Left kidney (tissue), 2 donors: Measurements from ENCODE around the gene RBPMS2. TPM values are rescaled to one million over a fixed set of nuclear protein-coding genes. Genes with fewer than 3 reads are reported as not detected.
A peak's percentile ranks its signal among the peaks of the same experiment; 100 is the strongest.

ENCODE experiments used
- DNase-seq: peaks from one replicate; pipeline ENCODE4 v3.0.0-alpha.2; 2013
- polyA plus RNA-seq: library from polyadenylated mRNA; unstranded; fragments of 120-200 nt; gene quantifications from one replicate; pipeline ENCODE4 v1.2.1, GENCODE V29; 2013; ENCODE audit not compliant: insufficient read length

RBPMS2 gene
- polyA plus RNA-seq, 1 donor = 12.6 TPM

GRCh38 chr15:64791401-64791800, 16.0 kb upstream of the RBPMS2 start:
- no peak for DNase-seq

- no peak for DNase-seq
Measured at GRCh38 chr15:64783796-64784195, 8.4 kb upstream of the RBPMS2 start.

GRCh38 chr15:64782751-64783150, 7.4 kb upstream of the RBPMS2 start:
- no peak for DNase-seq

GRCh38 chr15:64781299-64781698, 5.9 kb upstream of the RBPMS2 start:
- DNase-seq = no peak

GRCh38 chr15:64780600-64781156, 5.3 kb upstream of the RBPMS2 start:
- DNase-seq = no peak

GRCh38 chr15:64779630-64780029, 4.2 kb upstream of the RBPMS2 start:
- DNase-seq = no peak

GRCh38 chr15:64779024-64779423, 3.6 kb upstream of the RBPMS2 start:
- DNase-seq = no peak

GRCh38 chr15:64776402-64776786, 1.0 kb upstream of the RBPMS2 start:
- no peak for DNase-seq

GRCh38 chr15:64774629-64775493, 528 bp downstream of the RBPMS2 start:
- peak; percentile 31 for DNase-seq

- no peak for DNase-seq
Measured at GRCh38 chr15:64774037-64774628, 1.3 kb downstream of the RBPMS2 start.

GRCh38 chr15:64773606-64774005, 1.8 kb downstream of the RBPMS2 start:
- no peak for DNase-seq

- no peak for DNase-seq
Measured at GRCh38 chr15:64772964-64773363, 2.4 kb downstream of the RBPMS2 start.

- no peak for DNase-seq
Measured at GRCh38 chr15:64772488-64772887, 2.9 kb downstream of the RBPMS2 start.

- no peak for DNase-seq
Measured at GRCh38 chr15:64770626-64771025, 4.8 kb downstream of the RBPMS2 start.

GRCh38 chr15:64767203-64767602, 8.2 kb downstream of the RBPMS2 start:
- no peak for DNase-seq

GRCh38 chr15:64766058-64766457, 9.3 kb downstream of the RBPMS2 start:
- DNase-seq = no peak

- DNase-seq = no peak
Measured at GRCh38 chr15:64763874-64764273, 11.5 kb downstream of the RBPMS2 start.

GRCh38 chr15:64763462-64763861, 11.9 kb downstream of the RBPMS2 start:
- no peak for DNase-seq

- no peak for DNase-seq
Measured at GRCh38 chr15:64763021-64763420, 12.4 kb downstream of the RBPMS2 start.

- DNase-seq = no peak
Measured at GRCh38 chr15:64762546-64762945, 12.8 kb downstream of the RBPMS2 start.

GRCh38 chr15:64761156-64761555, 14.2 kb downstream of the RBPMS2 start:
- DNase-seq = no peak

- no peak for DNase-seq
Measured at GRCh38 chr15:64760056-64760455, 15.3 kb downstream of the RBPMS2 start.

GRCh38 chr15:64755427-64755940, 19.9 kb downstream of the RBPMS2 start:
- no peak for DNase-seq
